ENCODE results near the gene BCAR3.
A peak's percentile ranks its signal among the peaks of the same experiment; 100 is the strongest.

The BCAR3 gene

DNA sequence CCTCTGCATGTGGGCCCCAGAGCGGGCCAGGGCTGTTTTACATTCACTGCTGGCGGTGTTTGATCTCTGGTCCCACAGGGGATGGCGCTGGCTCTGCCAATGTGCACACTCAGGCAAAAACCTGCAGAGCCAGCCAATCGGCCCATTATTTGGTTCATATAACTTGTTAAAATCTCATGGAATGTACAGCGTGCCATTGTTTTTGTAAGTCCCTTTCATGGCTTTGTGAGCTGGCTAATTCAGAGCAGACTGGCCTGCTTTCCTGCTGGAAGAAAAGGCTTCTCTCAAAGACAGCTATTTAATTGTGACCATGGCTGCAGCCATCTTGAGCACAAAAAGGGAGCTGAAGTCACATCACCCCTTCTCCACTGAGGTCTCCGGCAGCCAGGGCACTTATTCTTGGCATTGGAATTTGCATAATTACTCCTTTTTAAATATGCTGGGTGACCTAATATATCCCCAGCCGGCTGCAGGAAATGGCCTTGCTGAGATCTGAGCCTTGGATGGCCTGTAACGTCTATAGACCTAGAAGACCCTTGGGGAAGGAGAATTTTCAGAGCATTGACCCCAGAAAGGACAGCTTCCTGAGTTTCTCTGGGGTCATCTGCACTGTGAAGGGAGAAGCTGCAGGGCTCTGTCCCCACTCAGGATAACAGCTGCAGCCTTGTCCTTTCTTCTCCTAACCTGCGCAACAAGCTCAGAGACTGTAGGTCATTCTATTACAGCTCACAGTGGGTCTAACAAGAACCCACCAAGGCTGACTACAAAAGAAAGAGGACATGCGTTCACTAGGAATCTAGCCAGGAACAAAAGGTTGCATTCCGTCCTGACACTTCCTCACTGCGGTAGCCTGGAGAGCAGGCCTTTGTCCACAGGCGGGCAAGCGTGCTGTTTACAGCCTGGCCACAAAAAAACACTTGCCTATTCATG is 45.8 kb downstream of the BCAR3 start:
- no peak for DNase-seq

DNA sequence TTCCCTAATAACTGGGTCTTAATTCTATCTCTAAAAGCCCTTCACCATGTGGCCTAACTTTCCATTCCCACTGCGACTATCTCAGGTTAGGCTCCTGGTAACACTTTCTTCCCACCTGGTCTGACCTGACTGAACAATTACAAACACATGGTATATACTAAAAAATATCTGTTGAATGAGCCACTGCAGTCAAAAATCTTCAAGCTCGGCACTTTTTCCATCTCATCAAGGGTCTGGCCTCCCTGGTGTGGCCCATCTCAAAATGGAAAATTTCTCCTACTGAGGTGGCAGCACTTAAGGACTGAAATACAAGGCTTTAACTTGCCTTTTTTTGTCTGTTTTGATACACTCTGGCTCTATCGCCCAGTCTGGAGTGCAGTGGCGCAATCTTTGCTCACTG is 48.3 kb downstream of the BCAR3 start:
- DNase-seq, result no peak

GRCh38 chr1:93631626-93632365 is 49.8 kb downstream of the BCAR3 start:
- no peak for DNase-seq

GRCh38 chr1:93630168-93630567 is 51.5 kb downstream of the BCAR3 start:
- no peak for DNase-seq

DNA sequence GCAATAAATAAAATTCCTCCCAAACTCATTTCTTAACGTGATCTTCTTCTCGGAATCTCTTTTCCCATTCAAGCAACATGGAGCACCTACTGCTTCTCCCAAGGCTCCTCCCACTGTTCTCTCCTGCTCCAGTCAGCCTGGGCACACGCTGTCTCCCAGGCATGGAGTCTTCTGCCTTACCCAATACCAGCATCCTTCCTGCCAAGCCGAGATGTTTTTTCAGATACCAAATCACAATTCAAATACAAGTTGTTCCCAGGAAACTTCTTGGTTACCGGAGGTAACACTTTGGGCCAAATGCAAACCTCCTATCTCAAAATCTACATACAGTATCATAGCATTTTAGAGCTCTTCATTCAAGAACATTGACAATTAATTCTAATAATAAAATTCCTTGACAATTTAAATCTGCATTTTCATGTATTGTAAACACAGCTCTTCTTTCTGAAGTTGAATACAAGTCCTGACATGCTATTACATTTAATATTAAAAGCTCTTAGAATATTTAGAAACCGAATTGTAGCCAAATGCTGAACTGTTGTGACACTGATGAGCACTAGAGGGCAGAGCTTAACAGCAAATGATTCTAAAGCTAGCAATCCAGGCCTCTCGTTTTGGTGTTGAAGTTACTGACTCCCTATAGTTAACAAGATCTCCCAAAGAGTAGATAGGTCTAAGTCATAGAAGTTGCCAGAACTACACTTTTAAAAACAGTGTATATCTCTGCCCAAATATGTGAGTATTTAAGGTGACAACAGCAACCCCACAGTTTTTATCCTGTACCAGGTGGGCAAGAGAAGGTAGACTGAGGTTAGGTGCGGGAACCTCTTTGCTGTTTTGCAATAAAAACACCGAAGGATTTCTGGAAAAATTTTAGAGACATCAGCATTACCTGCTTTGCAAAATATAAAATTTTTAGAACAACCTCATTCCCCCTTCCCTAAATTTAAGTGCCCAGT is 52.3 kb downstream of the BCAR3 start:
- peak; percentile 71 for DNase-seq

GRCh38 chr1:93628681-93629080 is 53.0 kb downstream of the BCAR3 start:
- no peak for DNase-seq

DNA sequence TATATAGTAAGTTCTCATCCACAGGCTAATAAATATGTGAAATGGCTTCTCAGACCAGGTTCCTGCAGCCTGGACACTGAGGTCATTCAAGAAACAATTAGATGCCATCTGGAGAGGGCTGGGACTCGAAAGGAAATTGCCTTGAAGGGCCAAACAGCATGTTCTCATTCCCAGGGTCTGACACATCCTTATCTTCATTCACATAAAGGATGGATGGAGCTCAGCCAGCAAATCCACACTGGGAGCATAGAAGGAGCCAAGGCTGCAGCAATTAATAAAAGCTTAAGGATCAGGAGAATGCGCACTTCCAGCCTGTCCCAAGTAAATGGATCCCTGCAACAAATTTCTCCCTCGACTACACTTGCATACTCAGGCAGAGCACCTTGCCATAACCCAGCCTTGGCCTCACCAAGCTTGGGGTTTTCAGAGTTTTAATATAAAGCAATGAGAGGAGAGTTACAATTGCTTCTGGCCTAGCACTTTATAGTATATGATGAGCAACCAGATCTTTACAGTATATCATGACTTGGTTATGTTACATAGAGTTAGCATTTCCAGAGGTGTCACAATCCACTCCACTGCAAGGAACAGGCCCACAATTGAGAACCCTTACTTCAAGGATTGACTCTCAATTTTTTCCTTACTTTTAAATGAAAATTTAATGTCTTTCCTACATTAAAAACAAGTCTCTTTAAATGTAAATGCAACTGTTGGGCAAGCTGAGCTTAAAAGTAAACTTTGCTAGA is 55.9 kb downstream of the BCAR3 start:
- no peak for DNase-seq

DNA sequence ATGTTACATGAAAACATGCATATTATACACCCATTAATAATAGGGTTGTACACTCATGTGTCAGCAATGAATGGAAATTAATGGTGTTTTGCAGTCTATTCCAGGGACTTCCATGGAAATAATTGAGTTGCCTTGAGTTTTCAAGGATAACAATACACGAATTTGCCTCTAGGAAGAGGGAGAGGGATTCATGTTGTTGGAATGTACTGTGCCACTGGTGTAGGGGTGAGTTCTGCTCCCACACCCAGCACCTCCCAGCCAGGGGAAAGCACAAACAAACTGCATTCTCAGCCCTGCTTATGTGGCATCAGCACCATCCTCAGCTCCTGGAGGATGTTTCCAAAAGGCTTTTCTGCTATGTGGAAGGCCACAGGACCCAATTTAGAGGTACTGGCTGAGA is 57.8 kb downstream of the BCAR3 start:
- no peak for DNase-seq

- DNase-seq, result no peak
These were observed 58.2 kb downstream of the BCAR3 start for GRCh38 chr1:93623436-93623835.

GRCh38 chr1:93621246-93621645 is 60.4 kb downstream of the BCAR3 start:
- DNase-seq, result no peak

DNA sequence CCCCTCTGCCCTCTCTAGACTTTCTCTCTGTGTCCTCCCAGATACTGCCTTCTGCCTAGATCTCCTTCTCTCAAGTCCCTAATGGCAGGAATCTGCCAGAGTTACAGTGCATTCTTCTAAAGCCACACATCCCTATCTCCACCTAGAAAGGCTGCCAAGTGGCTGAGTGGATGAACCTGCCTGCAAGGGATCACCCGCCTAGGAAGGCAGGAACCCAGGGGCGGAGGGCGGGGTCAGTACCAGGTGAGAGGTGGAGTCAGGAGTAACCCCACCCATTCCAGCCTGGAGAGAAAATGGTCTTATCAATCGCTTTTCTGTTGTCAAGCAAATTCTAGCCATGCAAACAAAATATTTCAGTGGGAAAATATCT is 60.8 kb downstream of the BCAR3 start:
- DNase-seq, result no peak

DNA sequence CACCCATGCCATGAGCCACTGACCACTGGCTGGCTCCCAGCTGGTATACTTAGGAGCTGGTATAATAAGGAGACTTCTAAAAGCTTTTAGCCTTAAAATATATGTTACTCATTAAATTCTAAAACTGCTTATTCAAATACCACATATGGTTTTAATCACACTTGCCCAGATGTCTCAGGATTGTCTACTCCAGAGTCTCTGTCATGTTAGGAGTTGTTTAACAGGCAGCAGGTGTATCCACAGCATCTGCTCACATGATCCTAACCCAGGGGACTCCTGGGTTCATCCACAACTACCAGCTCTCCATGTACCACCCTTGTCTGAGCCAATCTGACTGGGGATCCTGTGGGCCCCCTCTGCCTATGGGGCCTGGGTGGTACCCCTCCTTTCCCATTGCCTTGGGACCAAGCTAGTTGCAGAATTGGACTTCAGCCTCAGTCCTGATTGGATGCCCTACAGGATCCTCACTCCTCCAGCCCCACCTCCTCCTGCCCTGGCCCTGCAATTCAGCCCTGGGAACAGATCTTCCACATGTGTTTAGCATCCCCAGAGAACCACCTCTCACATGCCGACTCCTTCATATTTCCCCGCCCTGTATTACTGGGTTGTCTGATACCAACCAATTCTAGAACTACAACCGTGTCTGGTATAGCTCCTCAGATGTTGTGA is 61.3 kb downstream of the BCAR3 start:
- DNase-seq, result no peak

DNA sequence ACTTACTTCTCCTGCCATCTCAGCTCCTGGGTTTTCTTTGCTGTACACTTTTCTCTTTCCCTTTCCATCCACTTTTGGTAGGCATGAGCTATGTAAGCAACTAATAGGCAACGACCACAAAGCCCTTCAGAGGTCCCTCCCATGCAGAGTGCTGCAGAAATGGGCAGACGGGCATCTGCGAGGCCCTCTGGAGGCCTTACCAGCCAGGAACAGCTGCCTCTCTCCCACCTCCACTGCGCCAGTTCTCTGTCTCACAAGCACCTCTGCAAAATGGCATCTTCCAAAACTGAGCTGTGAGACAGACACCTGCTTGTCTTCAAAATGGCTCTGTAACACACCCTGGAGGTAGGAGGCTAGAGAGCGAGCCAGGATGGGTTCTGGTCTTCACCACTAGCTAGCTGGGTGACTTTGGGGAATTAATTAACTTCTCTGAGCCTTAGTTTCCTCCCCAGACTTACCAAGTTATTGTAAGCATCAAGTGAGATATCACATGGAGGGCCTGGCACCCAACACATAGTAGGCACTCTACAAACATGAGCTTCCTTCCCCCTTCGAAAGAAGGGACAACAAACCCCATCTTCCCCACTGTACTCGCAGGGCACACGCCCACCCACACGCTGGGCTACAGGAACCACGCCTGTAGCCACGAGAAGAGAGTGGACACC is 62.0 kb downstream of the BCAR3 start:
- DNase-seq, result no peak

DNA sequence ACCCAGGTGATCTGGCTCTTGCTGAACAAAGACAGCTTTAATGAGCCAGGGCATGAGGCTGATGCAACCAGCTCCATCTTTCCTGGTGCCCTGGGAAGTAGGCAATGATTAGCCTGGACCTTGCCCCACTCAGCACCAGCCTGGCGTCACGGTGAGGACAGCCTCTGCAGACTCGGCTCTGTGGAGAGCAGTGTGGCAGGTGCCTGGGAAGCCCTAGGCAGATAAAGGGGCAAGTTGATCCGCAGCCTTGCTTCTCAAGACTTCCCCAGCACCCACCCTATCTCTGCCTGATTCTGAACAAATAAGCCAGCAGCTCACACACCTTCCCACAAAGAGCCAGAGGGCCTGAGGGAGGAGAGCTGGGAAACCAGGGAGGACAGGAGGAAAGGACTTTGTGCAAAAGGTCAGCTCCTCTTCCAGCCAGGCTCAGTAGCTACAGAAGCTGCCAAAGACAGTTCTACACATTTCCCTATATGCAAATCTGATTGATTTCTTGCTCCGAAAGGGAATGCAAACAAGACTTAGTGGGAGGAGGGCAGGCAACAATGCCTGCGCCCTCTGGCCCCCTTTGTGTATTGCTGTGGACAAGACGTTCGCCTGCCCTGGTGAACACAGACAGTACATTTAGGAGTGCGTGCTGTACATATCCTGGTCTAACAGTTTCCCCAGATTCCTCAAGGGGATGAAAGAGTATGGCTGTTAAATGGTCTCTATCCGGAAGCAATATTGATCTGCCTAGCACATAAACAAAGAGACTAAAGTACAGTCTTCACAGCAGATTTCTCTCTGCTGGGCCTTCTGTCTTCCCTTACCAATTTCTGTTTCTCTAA is 63.8 kb downstream of the BCAR3 start:
- no peak for DNase-seq

DNA sequence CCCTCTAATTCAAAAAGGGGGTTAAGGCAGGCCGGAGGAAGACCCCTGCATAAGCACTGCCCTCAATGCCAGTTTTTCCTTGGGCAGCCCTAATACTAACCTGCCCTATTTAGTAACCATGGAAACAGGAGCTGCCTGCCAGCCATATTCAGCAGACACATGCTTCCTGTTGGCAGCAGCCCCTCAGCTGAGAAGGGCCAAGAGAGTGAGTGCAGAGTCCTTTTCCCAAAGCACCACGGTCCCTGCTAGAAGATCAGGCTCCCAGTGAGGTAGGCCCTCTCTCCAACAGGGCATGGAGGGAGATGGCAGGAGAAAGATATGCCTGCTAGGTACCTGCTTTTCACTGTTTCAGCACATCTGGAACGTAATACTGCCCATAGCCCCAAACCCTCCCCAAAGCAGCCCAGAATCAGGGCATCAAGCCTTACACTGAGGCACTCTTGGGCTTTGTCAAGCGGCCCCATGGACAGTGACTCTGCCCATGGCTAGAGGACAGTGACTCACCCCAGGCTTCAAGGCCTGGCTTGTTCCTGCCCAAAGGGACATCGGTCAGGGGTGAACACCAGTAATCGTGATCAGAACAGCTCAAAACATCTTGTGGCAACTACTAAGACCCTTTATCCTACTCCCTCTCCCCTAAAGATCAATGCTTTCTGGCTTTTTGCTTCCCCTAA is 64.5 kb downstream of the BCAR3 start:
- no peak for DNase-seq

DNA sequence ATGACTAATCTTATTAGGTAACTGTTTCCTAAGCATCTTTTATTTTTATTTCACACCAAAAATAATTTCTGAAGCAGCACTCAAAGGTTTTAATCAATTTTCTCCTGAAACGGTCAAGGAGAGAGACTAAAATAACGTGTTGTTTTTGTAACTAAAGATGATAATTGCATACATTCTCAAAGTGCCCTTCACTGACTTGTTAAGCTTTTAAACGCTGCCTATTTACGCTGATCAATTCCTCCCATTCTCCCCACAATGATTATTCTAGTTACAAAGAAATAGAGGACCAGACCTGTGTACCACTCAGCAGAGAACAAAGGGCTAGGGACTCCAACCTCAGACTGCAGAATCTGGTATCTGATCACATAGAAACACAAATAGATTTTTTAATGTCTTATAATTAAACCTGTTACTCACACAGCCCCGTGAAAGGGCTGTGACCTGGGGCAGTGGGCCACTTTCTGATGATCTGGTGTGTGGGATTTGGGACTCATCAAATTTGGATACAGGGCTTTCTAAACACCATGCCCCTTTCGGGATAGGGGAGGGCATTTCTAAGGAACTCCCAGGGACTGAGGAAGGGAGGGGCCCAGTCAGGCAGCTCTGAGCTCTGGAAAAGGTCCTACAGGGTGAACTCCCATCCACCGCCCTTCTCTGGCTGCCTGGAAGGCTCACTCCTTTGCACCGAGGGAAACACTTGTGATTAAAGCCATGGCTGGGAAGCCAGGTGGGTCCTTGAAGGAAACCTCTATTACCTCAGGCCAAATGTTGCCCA is 65.2 kb downstream of the BCAR3 start:
- no peak for DNase-seq

GRCh38 chr1:93615582-93616150 is 66.0 kb downstream of the BCAR3 start:
- no peak for DNase-seq

DNA sequence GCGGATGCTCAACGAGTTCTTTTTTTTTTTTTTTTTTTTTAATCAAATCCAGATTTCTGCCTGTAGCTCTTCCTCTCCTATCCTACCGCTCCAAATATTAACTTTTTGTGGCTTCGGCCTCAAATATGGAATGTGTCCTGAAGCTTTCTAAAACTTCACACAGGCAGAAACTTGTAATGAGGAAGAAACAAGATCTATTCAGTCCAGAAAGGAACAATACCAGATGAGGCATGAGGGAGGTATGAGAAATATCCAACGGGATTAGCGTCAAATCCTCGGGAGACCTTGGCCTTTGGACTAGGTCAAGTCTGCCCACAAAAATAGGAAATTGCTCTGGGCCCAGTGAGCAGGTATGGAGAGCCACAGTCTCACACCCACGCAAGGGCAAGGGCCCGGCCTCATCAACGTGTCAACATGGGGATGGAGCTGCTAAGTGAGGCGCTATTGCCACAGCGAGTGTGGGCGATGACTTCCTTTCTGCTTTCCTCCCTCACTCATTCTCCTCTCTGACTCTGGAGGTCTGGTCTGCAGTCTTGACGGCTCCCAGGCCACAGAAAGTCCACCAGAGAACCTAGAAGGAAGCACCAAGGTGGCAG is 66.6 kb downstream of the BCAR3 start:
- no peak for DNase-seq

All from CD4-positive, alpha-beta T cell treated with Interleukin-4 for 4 hours (primary cell).